GM23338 (cell line): ENCODE data around the gene MUC5B.

ENCODE experiments used
- CREB1 ChIP-seq: fragments of 250-450 bp; sonication (Bioruptor Pico); IDR thresholded peaks from 2 replicates; pipeline ENCODE4 v1.5.0; 2020; ENCODE audit warnings: low read depth, mild to moderate bottlenecking, moderate library complexity
- CTCF ChIP-seq, 2 experiments: fragments of 200-600 bp in 1 of 2; sonication (generic) in 1 of 2; conservative IDR thresholded peaks; 2 replicates each; pipeline versions ENCODE4 v1.5.1 to v1.6.1; 2016 to 2017; ENCODE audit warnings: antibody characterized with exemption in 2 of 2, low read depth in 2 of 2, mild to moderate bottlenecking in 2 of 2, moderate library complexity in 1 of 2
- EZH2 ChIP-seq: fragments of 200-600 bp; sonication (generic); IDR thresholded peaks from one replicate; pipeline ENCODE4 v1.8.0; 2017; ENCODE audit warnings: antibody characterized with exemption, mild to moderate bottlenecking, low read depth; ENCODE audit not compliant: unreplicated experiment
- EZH2phosphoT487 ChIP-seq: fragments of 200-600 bp; sonication (generic); IDR thresholded peaks from one replicate; pipeline ENCODE4 v1.8.1; 2018; ENCODE audit warnings: antibody characterized with exemption; ENCODE audit not compliant: unreplicated experiment
- POLR2AphosphoS5 ChIP-seq: IDR thresholded peaks from 2 replicates; pipeline ENCODE4 v1.6.1; 2016; ENCODE audit warnings: antibody characterized with exemption, low read depth
- REST ChIP-seq: IDR thresholded peaks from one replicate; pipeline ENCODE4 v1.6.1; 2018; ENCODE audit warnings: antibody characterized with exemption; ENCODE audit not compliant: unreplicated experiment

DNA sequence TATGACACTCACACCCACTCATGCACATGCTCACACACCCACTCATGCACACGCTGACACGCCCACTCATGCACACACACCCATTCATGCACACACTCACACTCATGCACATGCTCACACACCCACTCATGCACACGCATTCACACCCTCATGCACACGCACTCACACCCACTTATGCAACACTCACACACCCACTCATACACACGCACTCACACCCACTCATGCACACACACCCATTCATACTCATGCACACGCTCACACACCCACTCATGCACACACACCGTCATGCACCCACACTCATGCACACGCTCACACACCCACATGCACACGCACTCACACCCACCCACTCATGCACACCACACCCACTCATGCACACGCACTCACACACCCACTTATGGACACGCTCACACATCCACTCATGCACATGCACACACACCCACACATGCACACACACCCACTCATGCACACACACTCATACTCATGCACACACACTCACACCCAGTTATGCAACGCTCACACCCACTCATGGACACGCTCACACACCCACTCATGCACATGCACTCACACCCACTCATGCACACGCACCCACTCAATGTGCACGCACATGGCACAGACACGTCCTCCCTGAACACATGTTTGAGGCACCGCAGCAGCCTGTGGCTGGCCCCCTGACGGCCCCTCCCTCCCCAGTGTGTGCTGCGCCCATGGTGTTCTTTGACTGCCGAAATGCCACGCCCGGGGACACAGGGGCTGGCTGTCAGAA is 47.2 kb upstream of the MUC5B start:
- TF ChIP-seq CTCF (conservative IDR thresholded peaks at IDR 0.05; ENCODE audit: low read depth in 2 of 2): no peak
- TF ChIP-seq EZH2phosphoT487: no peak
- no peak for TF ChIP-seq POLR2AphosphoS5
- no peak for TF ChIP-seq REST
- no peak for TF ChIP-seq EZH2
- TF ChIP-seq CREB1: no peak
